Left ventricle myocardium inferior (tissue), 1 donor: ENCODE results near the gene PRKG1. TPM values are rescaled to one million over a fixed set of nuclear protein-coding genes. Genes with fewer than 3 reads are reported as not detected.

Experiments
- DNase-seq: peaks from one replicate; pipeline ENCODE4 v3.0.0-alpha.2; 2020
- H3K27ac ChIP-seq: fragments of 200-600 bp; replicated peaks from 2 replicates; pipeline ENCODE4 v1.8.0; 2021
- H3K27me3 ChIP-seq: fragments of 200-600 bp; 2 replicates; pipeline ENCODE4 v1.8.0; 2021; ENCODE audit warnings: low read depth
- H3K36me3 ChIP-seq: fragments of 200-600 bp; 2 replicates; pipeline ENCODE4 v1.8.0; 2021
- H3K4me1 ChIP-seq: fragments of 200-600 bp; 2 replicates; pipeline ENCODE4 v1.8.0; 2021
- H3K4me3 ChIP-seq: fragments of 200-600 bp; 2 replicates; pipeline ENCODE4 v1.8.0; 2021; ENCODE audit warnings: mild to moderate bottlenecking, moderate library complexity
- H3K9me3 ChIP-seq: fragments of 200-600 bp; replicated peaks from 2 replicates; pipeline ENCODE4 v1.8.0; 2021
- CTCF ChIP-seq: fragments of 200-600 bp; IDR thresholded peaks from 2 replicates; pipeline ENCODE4 v1.8.0; 2021; ENCODE audit warnings: antibody characterized with exemption, mild to moderate bottlenecking, borderline replicate concordance
- intact Hi-C: fragments of 100-400 bp; cut with micrococcal nuclease; formaldehyde crosslinking; loops from one replicate; pipeline ENCODE4 v1.11.0; 2022
- total RNA-seq: library from RNA; stranded (reverse); fragmentation: NEBNext Ultra II Directional; extraction: Animal tissue kit (Norgen Biotek cat#: 25700); gene quantifications from one replicate; pipeline ENCODE4 v1.2.1, GENCODE V29; 2021
- donor health status: DM: no; HTN: yes; CAD: no; lungs with severe emphysema.

The PRKG1 gene
- total RNA-seq, 1 donor from 2014 or later, result 38.9 TPM

GRCh38 chr10:51034769-51035168, 39.5 kb upstream of the PRKG1 start:
- intact Hi-C loops, result no loop called here
- H3K36me3 ChIP-seq, result no peaks in the 10 kb centered on the region

DNA sequence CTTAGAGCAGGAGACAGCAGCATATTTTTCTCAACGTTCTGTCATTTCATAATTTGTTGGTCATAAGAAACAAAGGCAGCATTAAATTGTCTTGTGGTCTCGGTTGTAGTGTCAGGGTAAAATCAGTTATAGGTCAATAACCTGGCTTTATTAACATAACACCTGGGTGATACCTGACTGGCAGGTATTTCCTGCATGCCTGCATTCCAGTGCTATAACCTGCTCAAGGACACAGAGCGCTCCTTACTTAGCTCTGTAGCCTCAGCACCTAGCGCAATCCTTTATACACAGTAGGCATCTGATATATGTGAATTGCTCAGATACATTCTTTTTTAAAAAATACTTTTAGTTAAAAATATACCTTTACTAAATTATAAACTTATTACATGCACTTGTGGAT, 38.9 kb upstream of the PRKG1 start:
- no peak for DNase-seq
- Histone ChIP-seq H3K4me3 (no peak overlapping the region), H3K9me3 (no peaks in the 10 kb centered on the region), H3K27ac (no peak overlapping the region), H3K27me3 (no peaks in the 10 kb centered on the region), H3K36me3 (no peaks in the 10 kb centered on the region), H3K4me1 (peaks cover 6% of the 10 kb centered on the region)
- TF ChIP-seq CTCF, result no peak
- intact Hi-C loops, result no loop called here

More at GRCh38 chr10:51034769-51035168, 39.5 kb upstream of the PRKG1 start:
- DNase-seq, result no peak
- Histone ChIP-seq H3K4me1 (peaks cover 6% of the 10 kb centered on the region), H3K27ac (no peak overlapping the region), H3K27me3 (no peaks in the 10 kb centered on the region), H3K4me3 (no peak overlapping the region), H3K9me3 (no peaks in the 10 kb centered on the region)
- no peak for TF ChIP-seq CTCF

DNA sequence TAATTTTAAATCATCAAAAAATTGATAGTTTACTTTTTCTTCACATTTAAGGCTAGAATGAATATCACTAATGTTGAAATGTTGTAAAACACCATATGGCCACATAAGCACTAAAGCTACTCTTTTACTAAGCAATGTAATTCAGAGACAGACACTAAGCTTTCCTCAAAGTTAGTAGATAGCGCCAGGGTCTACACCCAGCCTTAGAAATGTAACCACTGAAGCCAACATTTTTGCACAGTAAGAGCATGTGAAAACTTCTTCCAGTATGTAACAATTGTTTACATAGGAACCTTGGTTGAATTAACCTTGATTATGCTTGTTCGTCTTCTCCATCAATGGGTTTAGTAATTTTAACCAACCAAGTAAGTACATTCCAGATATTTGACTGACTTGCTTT, 28.4 kb upstream of the PRKG1 start:
- no peaks in the 10 kb centered on the region for H3K9me3 ChIP-seq
- H3K4me3 ChIP-seq, result no peak overlapping the region
- intact Hi-C loops, result no loop called here
- DNase-seq, result no peak
- H3K27me3 ChIP-seq, result no peaks in the 10 kb centered on the region
- TF ChIP-seq CTCF, result no peak
- peak overlapping the region; percentile 50 for H3K27ac ChIP-seq
- H3K4me1 ChIP-seq, result peaks cover 15% of the 10 kb centered on the region
- H3K36me3 ChIP-seq, result no peaks in the 10 kb centered on the region

- Histone ChIP-seq H3K9me3 (no peaks in the 10 kb centered on the region), H3K4me1 (peaks cover 23% of the 10 kb centered on the region), H3K27me3 (no peaks in the 10 kb centered on the region), H3K27ac (peak overlapping the region; percentile 50), H3K36me3 (no peaks in the 10 kb centered on the region), H3K4me3 (no peak overlapping the region)
- no peak for DNase-seq
- intact Hi-C loops, result no loop called here
- TF ChIP-seq CTCF, result no peak
Measured at GRCh38 chr10:51046654-51047053, 27.6 kb upstream of the PRKG1 start.

GRCh38 chr10:51047857-51048256, 26.4 kb upstream of the PRKG1 start:
- Histone ChIP-seq H3K36me3 (no peaks in the 10 kb centered on the region), H3K9me3 (no peaks in the 10 kb centered on the region), H3K4me1 (peaks cover 30% of the 10 kb centered on the region), H3K27ac (peak overlapping the region; percentile 11), H3K4me3 (no peak overlapping the region), H3K27me3 (no peaks in the 10 kb centered on the region)
- no peak for DNase-seq
- TF ChIP-seq CTCF, result peak; percentile 59
- intact Hi-C loops, result no loop called here

DNA sequence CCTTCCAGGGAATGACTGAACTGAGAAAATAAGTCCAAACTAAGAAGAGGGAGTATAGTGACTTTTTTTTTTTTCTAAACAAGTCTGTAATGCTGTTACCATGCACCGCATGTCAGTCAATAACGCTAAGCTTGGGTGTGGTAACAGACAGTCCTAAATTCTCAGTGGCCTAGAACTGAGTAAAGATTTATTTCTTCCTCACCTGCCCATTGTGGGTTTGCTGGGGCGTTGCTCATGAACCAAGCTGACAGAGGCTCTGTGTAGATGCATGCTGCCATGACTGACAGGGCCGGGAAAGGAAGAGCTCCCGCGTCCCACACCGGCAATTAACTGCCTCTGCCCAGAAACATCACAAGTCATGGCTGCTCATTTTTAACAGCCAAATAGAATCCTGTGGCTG, 25.5 kb upstream of the PRKG1 start:
- H3K4me1 ChIP-seq, result peaks cover 30% of the 10 kb centered on the region
- no peak overlapping the region for H3K27ac ChIP-seq
- H3K4me3 ChIP-seq, result no peak overlapping the region
- H3K9me3 ChIP-seq, result no peaks in the 10 kb centered on the region
- intact Hi-C loops, result no loop called here
- DNase-seq, result no peak
- no peak for TF ChIP-seq CTCF
- H3K27me3 ChIP-seq, result no peaks in the 10 kb centered on the region
- no peaks in the 10 kb centered on the region for H3K36me3 ChIP-seq
